NCI-H146 treated with DMSO at 0.1 percent for 48 hours (cell line): Measurements from ENCODE around the gene STX16.

Source experiments
- DNase-seq: peaks from one replicate; lab custom pipeline; 2025; ENCODE audit not compliant: unreplicated experiment; lab: John Stamatoyannopoulos, UW

Gene STX16, protein sequence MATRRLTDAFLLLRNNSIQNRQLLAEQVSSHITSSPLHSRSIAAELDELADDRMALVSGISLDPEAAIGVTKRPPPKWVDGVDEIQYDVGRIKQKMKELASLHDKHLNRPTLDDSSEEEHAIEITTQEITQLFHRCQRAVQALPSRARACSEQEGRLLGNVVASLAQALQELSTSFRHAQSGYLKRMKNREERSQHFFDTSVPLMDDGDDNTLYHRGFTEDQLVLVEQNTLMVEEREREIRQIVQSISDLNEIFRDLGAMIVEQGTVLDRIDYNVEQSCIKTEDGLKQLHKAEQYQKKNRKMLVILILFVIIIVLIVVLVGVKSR

GRCh38 chr20:58650776-58651558 is at the start of gene STX16:
Gene STX16 (plus strand): TSS chr20:58651283. CDS start chr20:58652007, 724 bp downstream.
- peak; percentile 71 for DNase-seq

GRCh38 chr20:58602124-58602523 is 49.0 kb upstream of the STX16 start:
- no peak for DNase-seq

DNA sequence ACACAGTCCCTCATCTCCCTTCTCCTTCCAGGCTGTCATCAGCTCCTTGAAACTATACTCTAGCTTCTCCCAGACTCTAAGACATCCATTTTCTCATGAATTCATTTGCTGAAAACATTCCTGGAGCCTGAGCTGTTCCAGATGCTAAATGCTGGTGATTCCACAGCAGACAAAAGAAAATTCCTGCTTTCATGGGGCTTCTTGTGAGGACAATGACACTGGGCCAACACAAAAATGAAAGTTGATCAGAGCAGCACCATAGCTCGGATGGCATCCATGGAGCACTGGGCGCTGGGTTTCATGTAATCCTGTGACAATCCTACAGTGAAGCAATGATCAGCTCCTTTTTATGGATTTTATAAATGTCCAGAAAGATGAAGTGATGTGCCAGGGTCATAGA is 47.4 kb upstream of the STX16 start:
- no peak for DNase-seq

DNA sequence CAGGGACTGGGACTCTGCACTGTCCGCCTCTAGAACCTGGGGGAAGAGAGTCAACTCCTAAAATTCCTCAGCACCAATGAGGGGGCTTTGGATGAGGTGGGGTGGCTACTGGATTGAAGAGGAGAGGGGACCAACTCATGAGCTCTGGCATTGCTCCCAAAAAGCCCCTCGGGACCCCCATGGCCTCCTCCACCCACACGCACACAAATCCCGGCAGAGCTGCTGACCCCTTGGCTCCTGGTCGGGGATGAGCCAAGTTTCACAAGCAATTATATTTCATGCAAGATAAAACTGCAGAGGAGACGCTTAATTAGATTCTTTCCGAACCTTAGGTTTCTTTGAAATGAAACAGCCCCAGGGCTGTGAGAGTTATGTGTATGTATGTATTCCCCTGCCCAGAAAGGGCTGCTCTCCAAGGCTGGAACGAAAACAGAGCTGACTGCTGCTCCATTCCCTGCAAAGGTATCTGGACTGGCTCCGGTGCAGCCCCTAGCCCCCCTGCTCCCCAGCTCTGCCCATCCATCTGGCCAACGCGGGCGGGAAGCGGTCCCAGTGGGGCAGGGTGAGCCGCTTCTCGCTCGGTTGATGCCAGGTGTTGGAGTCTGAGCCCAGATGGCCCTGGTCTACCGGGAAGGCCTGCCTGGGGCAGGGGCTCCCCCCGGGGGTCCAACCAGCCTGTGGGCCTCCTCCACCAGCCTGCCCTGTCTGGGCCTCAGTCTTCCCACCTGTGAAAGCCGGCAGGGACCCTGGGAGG is 46.8 kb upstream of the STX16 start:
- DNase-seq = no peak

DNA sequence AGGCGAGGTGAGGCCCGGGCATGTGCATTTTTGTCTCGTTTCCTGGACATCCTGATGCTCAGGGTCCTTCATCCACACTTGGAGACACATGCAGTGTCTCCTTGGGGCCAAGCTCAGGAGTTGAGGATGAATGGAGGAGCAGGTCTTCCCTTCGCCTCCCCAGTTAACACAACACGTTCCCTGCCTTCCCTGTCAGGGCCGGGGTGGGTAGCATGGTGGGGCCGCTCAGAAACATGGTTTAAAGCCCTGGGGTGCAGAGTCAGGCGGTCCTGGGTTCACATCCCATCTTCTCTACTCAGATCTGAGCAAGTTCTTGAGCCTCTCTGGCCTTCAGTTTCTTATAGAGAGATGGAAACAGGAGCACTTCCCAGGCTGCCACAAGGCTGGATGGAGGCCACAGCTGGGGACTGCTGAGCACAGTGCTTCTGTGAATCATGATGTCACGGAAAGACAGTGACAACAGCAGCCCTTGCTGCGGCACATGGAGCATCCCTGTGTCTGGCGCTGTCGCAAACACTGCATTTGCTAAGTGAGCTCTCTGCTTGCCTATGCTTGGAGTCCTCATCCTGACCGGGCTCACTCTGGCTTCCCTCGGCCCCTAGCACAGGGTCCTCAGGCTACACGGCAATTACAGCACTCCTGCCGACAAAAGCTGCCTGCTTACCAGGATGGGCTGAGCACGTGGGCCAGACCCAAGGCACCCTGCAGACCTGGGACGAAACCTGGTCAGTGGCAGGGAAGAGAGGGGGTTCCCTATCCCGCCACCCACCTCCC is 45.6 kb upstream of the STX16 start:
- DNase-seq = no peak

DNA sequence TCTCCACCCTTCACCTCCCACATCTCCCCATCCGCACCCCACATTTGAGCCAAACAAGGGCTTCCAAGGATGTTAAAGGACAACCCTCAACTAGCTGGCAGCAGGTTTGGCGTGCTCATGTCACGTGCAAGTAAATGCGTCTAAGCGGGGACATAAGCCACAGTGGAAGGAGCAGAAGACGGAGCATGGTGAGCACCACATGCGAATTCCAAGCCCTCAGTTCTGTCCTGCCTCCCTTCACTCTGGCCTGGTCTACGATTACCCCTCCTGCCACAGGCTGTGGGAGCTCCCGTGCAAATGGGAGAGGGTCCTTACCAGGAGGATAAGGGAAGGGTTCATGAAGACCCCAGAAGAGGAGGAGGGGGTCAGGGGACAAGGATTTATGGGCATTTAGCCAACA is 44.9 kb upstream of the STX16 start:
- no peak for DNase-seq

- DNase-seq = no peak
Observed at GRCh38 chr20:58608096-58608840, 42.8 kb upstream of the STX16 start.

GRCh38 chr20:58609026-58609425 is 42.1 kb upstream of the STX16 start:
- DNase-seq = no peak

GRCh38 chr20:58610071-58610800 is 40.8 kb upstream of the STX16 start:
- no peak for DNase-seq

GRCh38 chr20:58610811-58611210 is 40.3 kb upstream of the STX16 start:
- DNase-seq = no peak

DNA sequence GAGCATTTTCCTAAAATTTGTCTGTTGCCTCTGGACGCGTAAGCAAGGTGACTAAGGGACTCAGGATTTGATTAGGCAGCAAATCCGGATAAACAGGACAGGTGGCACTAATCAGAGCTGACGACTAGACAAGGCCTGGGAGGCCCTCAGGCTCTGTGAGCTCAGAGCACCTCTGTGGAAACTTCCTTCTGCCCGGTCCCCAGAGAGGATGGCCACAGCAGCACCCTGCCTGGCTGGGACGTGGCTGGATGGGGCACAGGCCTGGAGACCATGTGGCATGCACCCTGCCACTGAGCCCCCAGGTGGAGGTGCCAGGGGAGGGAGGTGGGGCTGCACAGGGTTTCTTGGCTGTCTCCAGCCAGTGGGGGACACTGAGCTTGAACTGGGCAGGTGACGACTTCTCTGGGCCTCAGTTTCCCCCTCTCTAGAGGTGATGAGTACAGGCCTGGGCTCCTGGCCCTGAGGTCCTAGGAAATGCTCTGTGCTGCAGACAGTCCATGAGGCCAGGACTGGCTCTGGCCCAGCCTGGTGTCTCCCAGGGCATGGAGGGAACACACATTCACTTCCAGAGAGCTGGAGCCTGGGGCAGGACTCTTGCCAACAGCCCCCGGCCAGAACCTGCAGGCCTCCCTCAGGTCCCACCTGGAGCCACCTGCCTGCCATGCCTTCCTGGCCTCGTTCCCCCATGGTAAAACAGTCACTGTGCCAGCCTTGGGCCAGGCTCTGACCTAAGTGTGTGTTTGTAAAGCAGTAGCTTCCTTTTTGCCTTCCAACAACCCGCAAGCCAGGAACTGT is 39.6 kb upstream of the STX16 start:
- no peak for DNase-seq

GRCh38 chr20:58612121-58612691 is 38.9 kb upstream of the STX16 start:
- no peak for DNase-seq

DNA sequence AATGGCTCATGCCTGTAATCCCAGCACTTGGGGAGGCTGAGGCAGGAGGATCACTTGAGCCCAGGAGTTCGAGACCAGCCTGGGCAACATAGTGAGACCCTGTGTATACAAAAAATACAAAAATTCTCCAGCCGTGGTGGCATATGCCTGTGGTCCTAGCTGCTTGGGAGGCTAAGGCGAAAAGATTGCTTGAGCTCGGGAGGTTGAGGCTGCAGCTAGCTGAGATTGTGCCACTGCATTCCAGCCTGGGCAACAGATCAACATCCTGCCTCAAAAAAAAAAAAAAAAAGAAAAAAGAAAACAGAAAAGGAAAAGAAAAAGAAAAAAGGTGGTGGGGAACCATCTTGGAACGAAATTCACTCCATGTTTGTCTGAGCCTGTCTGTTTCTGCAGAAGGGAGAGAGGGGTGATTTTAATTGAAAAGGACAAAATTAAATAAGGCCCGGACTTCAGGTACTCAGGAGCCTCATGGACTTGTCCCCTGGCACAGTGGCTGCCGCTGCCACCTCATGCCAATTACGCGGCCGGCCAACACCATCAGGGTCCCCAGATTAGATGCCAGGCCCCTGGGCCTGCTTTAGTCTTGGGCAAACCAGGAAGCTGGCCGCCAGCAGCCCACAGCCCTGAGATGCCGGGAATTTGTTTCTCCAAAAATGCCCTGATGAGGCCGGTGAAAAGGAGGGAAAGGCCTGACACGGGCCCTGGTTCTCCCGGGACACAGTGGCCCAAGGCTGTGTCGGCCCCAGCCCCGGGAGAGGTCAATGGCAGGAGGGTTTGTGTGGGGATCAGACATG is 37.8 kb upstream of the STX16 start:
- DNase-seq = no peak

DNA sequence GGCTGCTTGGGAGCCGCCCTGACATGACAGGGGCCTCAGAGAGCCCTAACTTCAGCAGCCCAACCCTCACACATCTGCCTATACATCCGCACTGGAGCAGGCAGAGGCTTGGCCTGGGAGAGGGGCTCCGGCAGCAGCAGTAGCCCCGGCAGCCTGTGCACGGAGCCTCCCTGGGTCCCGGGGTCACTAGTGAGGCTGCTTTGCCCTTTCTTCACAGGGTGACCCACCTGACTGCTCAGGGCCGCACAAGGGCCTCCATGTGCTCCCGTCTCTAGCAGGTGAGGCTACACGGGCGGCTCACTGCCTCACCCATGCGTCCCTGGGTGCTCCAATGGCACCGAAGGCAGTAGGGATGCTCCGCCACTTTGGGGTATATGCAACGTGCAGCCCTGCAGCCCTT is 36.7 kb upstream of the STX16 start:
- no peak for DNase-seq

- no peak for DNase-seq
Observed at GRCh38 chr20:58614984-58615760, 35.9 kb upstream of the STX16 start.

DNA sequence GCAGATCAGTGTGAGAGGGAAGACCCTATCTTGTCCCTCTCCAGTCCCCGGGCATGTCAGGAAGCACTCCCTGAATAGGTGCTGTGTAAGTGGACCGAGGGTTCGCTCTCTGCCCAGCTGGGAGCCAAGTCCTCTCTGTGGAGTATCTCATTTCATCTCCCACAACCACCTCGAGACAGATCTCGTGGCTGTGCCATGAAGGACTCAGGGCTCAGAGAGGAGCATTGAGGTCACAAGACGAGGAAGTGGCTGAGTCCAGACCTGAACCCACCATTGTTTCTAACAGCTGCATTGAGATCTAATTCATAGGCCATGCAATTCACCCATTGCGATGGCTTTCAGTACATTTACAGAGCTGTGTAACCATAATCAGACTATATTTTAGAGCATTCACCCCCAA is 34.7 kb upstream of the STX16 start:
- DNase-seq = no peak

DNA sequence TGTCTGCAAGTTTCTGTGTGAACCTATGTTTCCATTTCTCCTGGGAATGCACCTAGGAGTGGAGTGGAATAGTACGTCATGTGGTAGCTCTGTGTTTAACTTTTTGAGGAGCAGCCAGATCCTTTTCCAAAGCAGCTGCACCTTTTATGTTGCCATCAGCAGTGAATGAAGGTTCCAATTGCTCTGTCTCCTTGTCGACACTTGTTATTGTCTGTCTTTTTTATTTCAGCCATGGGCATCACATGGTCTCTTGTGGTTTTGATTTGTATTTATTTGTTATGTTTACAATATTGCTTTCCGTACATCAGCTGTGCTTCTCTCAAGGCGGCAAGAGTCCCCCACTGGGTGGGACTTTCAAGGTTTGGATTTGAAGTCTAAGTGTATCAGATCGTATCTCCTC is 33.9 kb upstream of the STX16 start:
- DNase-seq = no peak
